GM18873 (cell line): ENCODE results near the gene IGLL5.

Experiments
- ATAC-seq: cut with Tn5 transposase; IDR thresholded peaks from one replicate; pipeline ENCODE4 v1.9.1; 2021; ENCODE audit warnings: mild to moderate bottlenecking, moderate library complexity, moderate number of reproducible peaks; ENCODE audit not compliant: unreplicated experiment, low FRiP score

The IGLL5 gene

DNA sequence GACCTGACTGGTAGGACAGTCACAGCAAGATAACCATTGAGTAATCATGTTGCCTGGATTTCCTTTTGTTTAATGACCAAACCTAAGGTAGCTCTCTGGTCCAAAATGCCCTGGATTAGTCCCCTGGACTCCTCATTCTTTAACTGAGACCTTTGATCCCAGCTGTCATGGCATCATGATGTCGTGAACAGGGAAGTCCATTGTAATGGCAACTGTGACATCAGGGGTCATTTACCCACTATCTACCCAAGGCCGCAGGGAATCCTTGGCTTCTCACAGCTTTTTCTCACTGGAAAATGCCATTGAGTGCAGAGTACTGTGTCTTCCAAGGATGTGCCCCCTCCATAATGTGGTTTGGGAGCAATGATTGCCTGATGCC, 29.1 kb upstream of the IGLL5 start:
- no peak for ATAC-seq

DNA sequence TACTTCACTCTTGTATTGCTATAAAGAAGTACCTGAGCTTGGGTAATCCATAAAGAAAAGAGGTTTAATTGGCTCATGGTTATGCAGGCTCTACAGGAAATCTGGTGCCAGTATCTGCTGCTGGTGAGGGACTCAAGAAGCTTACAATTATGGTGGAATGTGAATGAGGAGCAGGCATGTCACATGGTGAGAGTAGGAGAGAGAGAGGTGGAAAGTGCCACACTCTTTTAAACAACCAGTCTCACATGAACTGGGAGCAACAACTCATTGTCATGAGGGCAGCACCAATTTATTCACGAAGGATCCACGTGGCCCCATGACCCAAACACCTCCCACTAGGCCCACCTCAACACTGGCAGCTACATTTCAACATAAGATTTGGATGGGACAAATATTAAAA, 24.6 kb upstream of the IGLL5 start:
- no peak for ATAC-seq

DNA sequence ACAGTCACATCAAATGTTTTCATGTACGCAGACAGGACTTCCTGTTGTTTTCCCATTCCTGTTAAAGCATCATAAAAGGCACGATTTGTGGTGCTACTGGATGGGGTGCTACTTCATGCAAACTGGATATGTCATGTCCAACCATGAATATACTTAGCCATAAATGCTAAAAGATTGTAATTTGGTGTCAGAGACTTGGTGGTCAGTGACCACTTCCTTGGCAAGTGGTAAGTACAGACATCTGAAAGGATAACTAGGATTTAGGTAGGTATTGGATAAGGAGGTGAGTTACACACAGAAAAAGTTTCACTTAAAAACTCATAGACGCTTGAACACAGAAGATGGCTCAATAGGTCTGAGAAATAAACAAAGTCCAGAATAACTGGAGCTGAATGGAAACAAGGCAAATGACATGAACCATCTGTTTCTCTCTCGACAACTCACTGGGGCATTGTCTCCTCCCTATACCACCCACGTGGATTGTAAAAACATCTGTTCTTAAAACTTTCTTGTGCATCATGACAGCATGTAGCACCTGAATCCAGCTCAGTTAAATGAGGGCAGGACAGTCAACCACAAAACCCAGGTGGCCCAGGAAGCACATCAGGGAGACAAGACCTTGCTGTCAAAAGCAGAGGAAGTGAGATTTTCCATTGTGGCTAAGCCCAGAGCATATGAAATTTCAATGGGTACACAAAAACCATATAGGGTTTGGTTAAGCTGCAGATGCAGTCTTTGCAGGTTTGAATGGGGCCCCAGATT, 22.1 kb upstream of the IGLL5 start:
- ATAC-seq = no peak

GRCh38 chr22:22866381-22867111, 21.1 kb upstream of the IGLL5 start:
- ATAC-seq = no peak

DNA sequence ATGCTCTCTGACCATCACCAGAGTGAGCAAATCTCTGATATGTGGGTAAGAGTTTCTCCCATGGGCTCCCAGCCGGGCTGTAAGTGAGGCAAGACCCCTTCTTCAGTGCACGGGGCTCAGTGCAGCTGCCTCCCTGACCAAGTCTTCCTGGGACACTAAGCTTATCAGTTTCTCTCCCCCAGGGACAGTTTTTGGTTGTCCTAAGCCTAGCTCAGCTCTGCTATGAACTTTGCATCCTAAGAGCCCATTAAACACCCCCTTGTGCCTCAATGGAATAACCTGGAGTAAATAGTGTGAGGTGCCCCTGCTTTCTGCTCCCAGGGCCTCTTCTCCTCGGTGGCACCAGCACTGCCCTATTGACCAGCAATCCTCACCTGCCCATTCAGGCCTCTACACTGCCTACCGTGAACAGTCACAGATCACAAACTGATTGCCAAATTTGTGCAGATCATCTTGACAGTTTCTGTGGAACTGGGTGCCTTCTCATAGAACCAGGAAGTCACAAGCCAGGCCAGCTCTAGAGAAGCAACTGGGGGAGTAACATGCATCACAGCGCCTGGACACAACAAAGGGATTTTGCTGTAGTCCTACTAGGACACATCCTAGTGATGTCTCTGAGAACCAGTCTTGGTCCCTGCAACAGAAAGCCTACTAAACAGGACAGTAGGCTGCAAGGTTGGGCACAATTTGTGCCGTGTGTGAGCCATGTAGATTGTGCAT, 19.5 kb upstream of the IGLL5 start:
- no peak for ATAC-seq

- ATAC-seq = no peak
These were observed 16.8 kb upstream of the IGLL5 start for GRCh38 chr22:22870577-22871404.

GRCh38 chr22:22871536-22872278, 15.9 kb upstream of the IGLL5 start:
- ATAC-seq = no peak

GRCh38 chr22:22872722-22873708, 14.6 kb upstream of the IGLL5 start:
- no peak for ATAC-seq

DNA sequence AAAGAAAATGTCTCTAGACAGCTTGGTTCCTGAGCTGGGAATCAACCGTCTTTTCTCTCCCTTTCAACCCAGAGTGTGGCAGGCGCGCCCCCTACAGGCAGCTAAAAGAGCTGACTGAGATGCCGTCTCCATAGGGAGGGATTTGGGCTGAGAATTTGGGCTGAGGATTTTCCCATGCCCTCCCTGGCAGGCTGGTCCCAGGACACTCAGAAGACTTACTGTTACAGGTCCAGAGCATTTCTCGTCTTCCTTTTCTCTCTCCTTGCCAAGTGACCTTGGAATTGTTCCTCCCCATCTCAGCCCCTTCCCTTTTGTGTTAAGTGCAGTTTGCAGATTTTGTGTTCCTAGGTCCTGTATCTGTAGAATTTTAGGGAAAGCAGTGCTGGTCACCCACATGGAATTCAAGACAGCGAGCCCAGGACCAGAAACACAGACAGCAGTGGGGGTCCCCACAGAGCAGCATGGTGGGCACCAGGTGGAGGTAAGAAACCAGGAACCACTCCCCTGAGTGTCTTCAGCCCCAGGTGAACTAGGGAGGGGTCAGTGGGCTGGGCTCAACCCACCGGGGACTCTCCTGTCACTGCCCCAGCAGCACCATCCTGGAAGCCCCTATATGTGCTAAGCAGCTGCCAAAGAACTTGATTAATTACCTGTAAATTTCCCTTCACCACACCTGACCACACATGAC, 9.9 kb upstream of the IGLL5 start:
- ATAC-seq = no peak

DNA sequence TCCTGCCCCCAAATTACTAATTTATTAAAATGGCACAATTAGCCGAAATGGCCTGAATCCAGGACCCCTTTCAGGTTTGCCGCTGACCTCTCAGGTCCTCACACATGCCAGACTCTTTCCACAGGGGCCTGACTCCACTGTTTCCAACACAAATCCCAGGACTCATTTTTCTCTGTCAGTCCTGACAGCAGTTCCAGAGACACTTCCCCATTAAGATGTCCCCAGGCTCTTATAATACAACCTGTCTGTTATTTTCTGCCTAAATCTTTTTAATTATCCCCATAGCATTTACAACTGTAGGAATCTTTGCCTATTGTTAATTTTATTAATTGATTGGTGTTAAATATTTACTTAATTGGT, 9.4 kb upstream of the IGLL5 start:
- ATAC-seq = no peak

DNA sequence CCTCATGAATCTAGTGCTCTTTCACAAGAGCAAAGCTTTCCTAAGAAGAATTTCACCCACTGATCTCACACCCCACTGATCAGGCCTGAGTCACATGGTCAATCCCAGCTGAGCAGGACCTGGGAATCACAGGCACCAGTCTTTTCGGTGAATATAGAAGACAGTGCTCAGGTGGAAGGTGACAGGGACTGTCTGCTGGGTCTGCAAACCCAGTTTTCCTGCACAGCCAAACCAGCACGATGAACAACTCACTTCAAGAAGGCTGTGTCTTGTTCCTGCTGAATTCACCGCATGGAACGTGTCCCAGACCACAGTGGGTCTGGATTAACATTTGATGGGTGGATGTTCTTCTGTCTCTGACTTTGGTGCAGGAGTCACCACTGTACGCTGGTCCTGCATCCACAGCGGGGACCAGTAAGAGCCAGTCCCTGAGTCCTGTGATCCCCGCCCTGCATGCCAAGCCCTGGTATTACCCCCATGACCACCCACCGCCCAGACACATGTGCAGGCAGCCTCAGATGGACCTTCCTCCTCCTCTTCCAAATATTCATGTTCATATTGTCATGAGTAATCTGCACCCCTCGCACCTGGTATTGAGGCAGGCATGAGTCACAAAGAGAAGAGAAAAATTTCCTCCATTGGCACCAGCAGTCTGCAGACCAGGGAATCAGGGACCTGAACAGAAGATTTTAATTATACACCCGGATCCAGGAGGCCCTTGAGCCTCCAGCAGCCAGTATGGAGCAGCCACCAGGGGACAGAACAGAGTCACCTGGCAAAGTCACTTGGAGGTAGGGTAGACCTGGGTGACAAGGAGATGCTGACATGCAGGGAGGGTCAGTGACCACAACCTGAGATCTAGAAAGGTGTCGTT, 8.6 kb upstream of the IGLL5 start:
- ATAC-seq = no peak

- ATAC-seq = no peak
These were observed 7.9 kb upstream of the IGLL5 start for GRCh38 chr22:22879675-22880155.

- ATAC-seq = no peak
These were observed 7.0 kb upstream of the IGLL5 start for GRCh38 chr22:22880645-22881044.

GRCh38 chr22:22881116-22882000, 6.3 kb upstream of the IGLL5 start:
- ATAC-seq = no peak

DNA sequence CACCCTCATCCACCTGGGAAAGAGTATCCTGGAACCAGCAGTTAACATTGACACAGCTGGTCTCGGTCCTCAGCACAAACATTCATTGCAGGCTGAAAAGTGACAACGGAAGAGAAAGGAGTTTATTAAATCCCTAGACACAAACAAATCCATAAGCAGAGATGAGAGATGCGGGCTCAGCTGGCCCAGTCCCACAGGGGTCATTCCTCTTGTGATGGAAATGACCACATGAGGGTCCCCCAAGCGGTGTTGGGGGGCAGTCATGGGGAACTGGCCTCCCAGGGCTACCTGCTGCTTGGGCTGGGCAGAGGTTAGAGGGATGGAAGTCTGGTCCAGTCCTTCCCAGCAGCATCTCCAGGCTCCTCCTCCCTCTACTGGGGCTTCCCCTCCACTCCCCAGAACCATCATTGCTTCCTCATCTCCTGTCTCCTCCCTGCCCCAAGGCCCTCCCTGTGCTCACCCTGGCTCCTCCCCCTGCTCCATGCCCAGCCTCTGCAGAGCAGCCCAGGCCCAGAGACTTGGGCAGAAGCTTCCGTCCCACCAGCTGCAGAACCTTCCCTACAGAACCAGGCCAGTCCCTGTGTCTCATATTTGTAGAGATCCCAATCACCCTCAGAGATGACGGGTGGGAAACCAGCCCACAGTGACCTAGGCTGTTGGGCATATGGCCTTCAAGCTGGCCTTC, 5.4 kb upstream of the IGLL5 start:
- ATAC-seq = no peak
